ENCODE data around the gene SLC38A1.

DNA sequence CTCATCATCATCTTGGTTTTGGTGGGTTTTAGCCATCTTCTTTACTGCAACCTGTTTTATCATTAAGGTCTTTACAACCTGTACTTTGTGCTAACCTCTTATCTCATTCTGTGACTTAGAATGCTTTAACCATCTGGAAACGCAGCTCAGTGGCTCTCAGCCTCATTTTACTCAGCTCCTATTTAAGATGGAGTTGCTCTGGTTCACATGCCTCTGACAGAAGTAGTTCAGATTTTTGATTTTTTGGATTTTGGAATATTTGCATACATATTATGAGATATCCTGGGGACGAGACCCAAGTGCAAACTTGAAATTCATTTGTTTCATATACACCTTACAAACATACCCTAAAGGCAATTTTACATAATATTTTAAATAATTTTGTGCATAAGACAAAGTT is 10.7 kb downstream of the SLC38A1 start:
- TF ChIP-seq GATA2 (IDR thresholded peaks at IDR 0.05; ENCODE audit: low read depth, low read length) = no peak
- no peak for TF ChIP-seq GATA3 (IDR thresholded peaks at IDR 0.05; ENCODE audit: low read depth, low read length)
